ENCODE results near the gene ATP11A. TPM values are rescaled to one million over a fixed set of nuclear protein-coding genes. Genes with fewer than 3 reads are reported as not detected.

The ATP11A gene
- total RNA-seq, 1 donor from 2014 or later = 72.0 TPM

DNA sequence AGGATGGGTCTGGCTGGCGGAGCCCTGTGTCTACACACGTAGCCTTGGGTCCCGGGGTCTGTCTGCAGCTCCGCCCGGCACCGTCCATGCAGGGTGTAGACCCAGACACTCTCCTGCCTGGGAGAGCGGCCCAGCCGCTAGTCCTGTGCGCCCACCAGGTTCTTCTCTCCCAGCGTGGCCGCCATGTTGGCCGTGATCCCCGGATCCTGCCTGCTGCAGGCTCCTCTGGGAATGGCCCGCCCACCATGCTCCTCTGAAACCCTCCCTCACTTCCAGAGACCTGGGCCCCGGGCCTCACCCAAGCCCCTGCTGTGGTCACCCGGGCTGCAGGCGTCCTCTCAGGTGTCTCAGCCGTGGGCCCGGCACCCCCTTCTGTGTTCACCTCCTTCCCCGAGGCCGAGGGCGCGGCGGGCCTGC, 221.5 kb downstream of the ATP11A start:
- Mint-ChIP-seq H3K4me3 (ENCODE audit: low read depth) (no peak overlapping the region), H3K27me3 (ENCODE audit: low read depth) (no peaks in the 10 kb centered on the region), H3K36me3 (ENCODE audit: low read depth) (no peaks in the 10 kb centered on the region), H3K4me1 (ENCODE audit: low read depth) (no peaks in the 10 kb centered on the region), H3K27ac (no peak overlapping the region), H3K9me3 (no peaks in the 10 kb centered on the region)
- intact Hi-C loops (cut with micrococcal nuclease) = no loop called here
- no peak for DNase-seq (ENCODE audit: low spot score)

- Mint-ChIP-seq H3K27ac (no peak overlapping the region), H3K4me1 (ENCODE audit: low read depth) (no peaks in the 10 kb centered on the region), H3K27me3 (ENCODE audit: low read depth) (no peaks in the 10 kb centered on the region), H3K9me3 (no peaks in the 10 kb centered on the region), H3K4me3 (ENCODE audit: low read depth) (no peak overlapping the region), H3K36me3 (ENCODE audit: low read depth) (no peaks in the 10 kb centered on the region)
- DNase-seq (ENCODE audit: low spot score) = no peak
- intact Hi-C loops (cut with micrococcal nuclease) = no loop called here
Observed at GRCh38 chr13:112911883-112912282, 222.0 kb downstream of the ATP11A start.

DNA sequence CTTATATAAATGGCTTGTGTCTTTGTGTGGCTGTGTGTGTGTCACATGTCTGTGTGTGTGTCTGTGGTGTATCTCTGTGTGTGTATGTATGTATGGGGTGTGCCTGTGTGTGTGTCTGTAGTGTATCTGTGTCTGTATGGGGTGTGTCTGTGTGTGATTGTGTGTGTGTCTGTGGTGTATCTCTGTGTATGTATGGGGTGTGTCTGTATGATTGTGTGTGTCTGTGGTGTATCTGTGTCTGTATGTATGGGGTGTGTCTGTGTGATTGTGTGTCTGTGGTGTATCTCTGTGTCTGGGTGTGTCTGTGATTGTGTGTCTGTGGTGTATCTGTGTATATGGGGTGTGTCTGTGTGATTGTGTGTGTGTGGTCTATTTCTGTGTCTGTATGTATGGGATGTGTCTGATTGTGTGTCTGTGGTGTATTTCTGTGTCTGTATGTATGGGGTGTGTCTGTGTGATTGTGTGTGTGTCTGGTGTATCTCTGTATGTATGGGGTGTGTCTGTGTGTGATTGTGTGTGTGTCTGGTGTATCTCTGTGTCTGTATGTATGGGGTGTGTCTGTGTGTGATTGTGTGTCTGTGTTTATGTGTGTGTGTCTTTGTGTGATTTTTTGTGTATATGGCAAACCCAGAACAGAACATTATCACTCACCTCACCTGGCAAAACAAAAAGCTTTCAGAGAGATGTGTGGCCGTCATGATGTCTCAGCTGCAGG, 223.0 kb downstream of the ATP11A start:
- Mint-ChIP-seq H3K4me3 (ENCODE audit: low read depth) (no peak overlapping the region), H3K27ac (no peak overlapping the region), H3K4me1 (ENCODE audit: low read depth) (no peaks in the 10 kb centered on the region), H3K9me3 (no peaks in the 10 kb centered on the region), H3K36me3 (ENCODE audit: low read depth) (no peaks in the 10 kb centered on the region), H3K27me3 (ENCODE audit: low read depth) (no peaks in the 10 kb centered on the region)
- DNase-seq (ENCODE audit: low spot score) = no peak
- intact Hi-C loops (cut with micrococcal nuclease) = no loop called here

- DNase-seq (ENCODE audit: low spot score) = no peak
Observed at GRCh38 chr13:112916296-112916695, 226.5 kb downstream of the ATP11A start.

GRCh38 chr13:112917056-112917664, 227.3 kb downstream of the ATP11A start:
- Mint-ChIP-seq H3K27ac (no peak overlapping the region), H3K4me3 (ENCODE audit: low read depth) (no peak overlapping the region), H3K27me3 (ENCODE audit: low read depth) (no peaks in the 10 kb centered on the region), H3K4me1 (ENCODE audit: low read depth) (no peaks in the 10 kb centered on the region), H3K9me3 (no peaks in the 10 kb centered on the region), H3K36me3 (ENCODE audit: low read depth) (no peaks in the 10 kb centered on the region)
- no peak for DNase-seq (ENCODE audit: low spot score)
- intact Hi-C loops (cut with micrococcal nuclease) = no loop called here

More at GRCh38 chr13:112916296-112916695, 226.5 kb downstream of the ATP11A start:
- H3K4me3 Mint-ChIP-seq (ENCODE audit: low read depth) = no peak overlapping the region
- no peaks in the 10 kb centered on the region for H3K4me1 Mint-ChIP-seq (ENCODE audit: low read depth)
- intact Hi-C loops (cut with micrococcal nuclease) = no loop called here
- H3K9me3 Mint-ChIP-seq = no peaks in the 10 kb centered on the region
- no peaks in the 10 kb centered on the region for H3K36me3 Mint-ChIP-seq (ENCODE audit: low read depth)
- H3K27me3 Mint-ChIP-seq (ENCODE audit: low read depth) = no peaks in the 10 kb centered on the region
- no peak overlapping the region for H3K27ac Mint-ChIP-seq

DNA sequence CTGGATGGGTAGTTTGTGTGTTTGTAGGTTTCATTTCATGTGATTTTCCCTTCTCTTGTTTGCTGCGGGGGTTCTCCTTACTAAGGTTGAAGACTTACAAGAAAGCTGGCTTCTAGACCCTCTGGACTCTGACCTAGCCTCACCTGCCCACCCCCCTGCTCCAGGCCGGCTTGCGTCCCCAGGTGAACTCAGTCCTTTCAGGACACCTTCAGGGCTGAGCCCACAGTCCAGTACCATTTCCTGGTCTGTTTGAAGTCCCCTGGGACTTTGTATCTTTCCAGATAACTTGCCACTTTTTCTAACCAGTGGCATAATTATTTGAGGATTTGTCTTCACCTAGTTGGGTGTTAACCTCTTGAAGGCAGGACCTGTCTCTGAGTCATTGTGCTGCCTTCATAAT, 227.9 kb downstream of the ATP11A start:
- H3K4me3 Mint-ChIP-seq (ENCODE audit: low read depth) = no peak overlapping the region
- intact Hi-C loops (cut with micrococcal nuclease) = no loop called here

DNA sequence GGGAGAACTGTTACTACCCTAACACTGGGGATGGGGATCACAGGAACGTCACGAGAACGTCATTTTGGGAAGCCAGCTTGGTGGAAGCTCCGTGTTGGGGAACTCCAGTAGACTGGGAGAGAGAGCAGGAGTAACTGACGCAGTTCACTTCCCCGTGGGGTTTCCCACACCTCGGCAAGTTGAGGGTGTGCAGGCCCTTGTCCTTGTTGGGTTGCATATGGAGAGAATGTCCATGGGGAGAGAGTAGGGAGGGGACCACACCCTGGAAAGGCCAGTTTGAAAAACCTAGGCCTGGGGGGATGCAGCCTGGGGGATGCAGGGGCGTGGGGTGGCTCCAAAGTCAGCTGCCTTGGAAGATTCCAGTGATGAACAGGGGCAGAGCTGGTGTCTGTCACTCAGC, 228.4 kb downstream of the ATP11A start:
- H3K4me3 Mint-ChIP-seq (ENCODE audit: low read depth) = no peak overlapping the region
- intact Hi-C loops (cut with micrococcal nuclease) = no loop called here
- no peak for DNase-seq (ENCODE audit: low spot score)
- H3K27me3 Mint-ChIP-seq (ENCODE audit: low read depth) = no peaks in the 10 kb centered on the region
- H3K9me3 Mint-ChIP-seq = no peaks in the 10 kb centered on the region
- no peaks in the 10 kb centered on the region for H3K4me1 Mint-ChIP-seq (ENCODE audit: low read depth)
- no peak overlapping the region for H3K27ac Mint-ChIP-seq
- no peaks in the 10 kb centered on the region for H3K36me3 Mint-ChIP-seq (ENCODE audit: low read depth)

More for the DNA sequence above, 227.9 kb downstream of the ATP11A start:
- H3K9me3 Mint-ChIP-seq = no peaks in the 10 kb centered on the region
- H3K36me3 Mint-ChIP-seq (ENCODE audit: low read depth) = no peaks in the 10 kb centered on the region
- H3K27ac Mint-ChIP-seq = no peak overlapping the region
- DNase-seq (ENCODE audit: low spot score) = no peak
- no peaks in the 10 kb centered on the region for H3K4me1 Mint-ChIP-seq (ENCODE audit: low read depth)
- H3K27me3 Mint-ChIP-seq (ENCODE audit: low read depth) = no peaks in the 10 kb centered on the region

GRCh38 chr13:112918746-112919145, 228.9 kb downstream of the ATP11A start:
- Mint-ChIP-seq H3K9me3 (no peaks in the 10 kb centered on the region), H3K4me1 (ENCODE audit: low read depth) (no peaks in the 10 kb centered on the region), H3K36me3 (ENCODE audit: low read depth) (no peaks in the 10 kb centered on the region)

GRCh38 chr13:112923962-112924361, 234.1 kb downstream of the ATP11A start:
- Mint-ChIP-seq H3K36me3 (ENCODE audit: low read depth) (no peaks in the 10 kb centered on the region), H3K27me3 (ENCODE audit: low read depth) (peaks cover 13% of the 10 kb centered on the region), H3K27ac (no peak overlapping the region), H3K4me1 (ENCODE audit: low read depth) (no peaks in the 10 kb centered on the region), H3K4me3 (ENCODE audit: low read depth) (no peak overlapping the region), H3K9me3 (no peaks in the 10 kb centered on the region)
- DNase-seq (ENCODE audit: low spot score) = no peak
- intact Hi-C loops (cut with micrococcal nuclease) = no loop called here

More at GRCh38 chr13:112918746-112919145, 228.9 kb downstream of the ATP11A start:
- H3K27me3 Mint-ChIP-seq (ENCODE audit: low read depth) = no peaks in the 10 kb centered on the region
- intact Hi-C loops (cut with micrococcal nuclease) = no loop called here
- H3K4me3 Mint-ChIP-seq (ENCODE audit: low read depth) = no peak overlapping the region
- DNase-seq (ENCODE audit: low spot score) = no peak
- no peak overlapping the region for H3K27ac Mint-ChIP-seq

GRCh38 chr13:112924365-112924764, 234.5 kb downstream of the ATP11A start:
- no peak overlapping the region for H3K27ac Mint-ChIP-seq
- intact Hi-C loops (cut with micrococcal nuclease) = no loop called here
- H3K4me3 Mint-ChIP-seq (ENCODE audit: low read depth) = no peak overlapping the region
- H3K9me3 Mint-ChIP-seq = no peaks in the 10 kb centered on the region
- H3K36me3 Mint-ChIP-seq (ENCODE audit: low read depth) = no peaks in the 10 kb centered on the region
- peaks cover 17% of the 10 kb centered on the region for H3K27me3 Mint-ChIP-seq (ENCODE audit: low read depth)
- no peak for DNase-seq (ENCODE audit: low spot score)
- H3K4me1 Mint-ChIP-seq (ENCODE audit: low read depth) = no peaks in the 10 kb centered on the region

GRCh38 chr13:112926003-112926402, 236.2 kb downstream of the ATP11A start:
- Mint-ChIP-seq H3K9me3 (no peaks in the 10 kb centered on the region), H3K4me3 (ENCODE audit: low read depth) (no peak overlapping the region), H3K36me3 (ENCODE audit: low read depth) (no peaks in the 10 kb centered on the region), H3K27me3 (ENCODE audit: low read depth) (peaks cover 26% of the 10 kb centered on the region), H3K4me1 (ENCODE audit: low read depth) (no peaks in the 10 kb centered on the region), H3K27ac (no peak overlapping the region)
- intact Hi-C loops (cut with micrococcal nuclease) = no loop called here
- DNase-seq (ENCODE audit: low spot score) = no peak

DNA sequence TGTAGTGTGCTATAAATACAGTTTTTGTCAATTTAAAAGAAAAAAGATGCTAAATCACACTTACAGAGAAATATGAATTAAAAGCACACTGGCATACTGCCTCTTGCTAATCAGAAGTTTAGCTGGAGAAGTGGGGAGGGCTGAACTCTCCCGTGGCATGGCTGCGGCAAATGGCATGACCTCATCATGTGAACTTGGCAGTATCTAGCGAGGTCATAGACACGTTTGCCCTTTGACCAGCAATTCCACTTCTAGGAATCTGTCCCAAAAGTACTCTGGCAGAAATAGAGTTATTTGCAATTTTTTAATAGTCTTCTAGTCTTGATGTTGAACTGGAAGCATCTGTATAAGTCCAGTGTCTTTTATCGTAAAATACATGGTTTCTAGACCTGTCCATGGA, 237.2 kb downstream of the ATP11A start:
- DNase-seq (ENCODE audit: low spot score) = no peak
- H3K27ac Mint-ChIP-seq = no peak overlapping the region
- no peaks in the 10 kb centered on the region for H3K4me1 Mint-ChIP-seq (ENCODE audit: low read depth)
- intact Hi-C loops (cut with micrococcal nuclease) = no loop called here
- peaks cover 28% of the 10 kb centered on the region for H3K27me3 Mint-ChIP-seq (ENCODE audit: low read depth)
- no peaks in the 10 kb centered on the region for H3K9me3 Mint-ChIP-seq
- no peak overlapping the region for H3K4me3 Mint-ChIP-seq (ENCODE audit: low read depth)
- H3K36me3 Mint-ChIP-seq (ENCODE audit: low read depth) = no peaks in the 10 kb centered on the region

- Mint-ChIP-seq H3K36me3 (ENCODE audit: low read depth) (no peaks in the 10 kb centered on the region), H3K9me3 (no peaks in the 10 kb centered on the region), H3K27ac (no peak overlapping the region), H3K4me3 (ENCODE audit: low read depth) (no peak overlapping the region), H3K27me3 (ENCODE audit: low read depth) (peaks cover 28% of the 10 kb centered on the region), H3K4me1 (ENCODE audit: low read depth) (no peaks in the 10 kb centered on the region)
- DNase-seq (ENCODE audit: low spot score) = no peak
- intact Hi-C loops (cut with micrococcal nuclease) = no loop called here
Observed at GRCh38 chr13:112928020-112928971, 238.5 kb downstream of the ATP11A start.

Measured in activated T-helper 2 cell treated with anti-CD3 and anti-CD28 coated beads, Interferon-gamma antibody, Interleukin-2, Interleukin-4, amounts not matched to agents 10 μg/mL and 5 μg/mL and 100 μg/mL, durations not matched to agents 14 hours and 24 hours and 36 hours (primary cell).